ENCODE results near the gene RALGDS.
"Not testable (repeated sequence)": the region's sequence is repeated elsewhere in the genome, so short reads cannot be mapped to it uniquely, and the experiment has no call there.

The RALGDS gene

GRCh38 chr9:133121198-133121914, at the start of gene RALGDS:
Gene RALGDS (minus strand): TSS chr9:133121240. CDS start chr9:133121154, 86 bp downstream.
- in situ Hi-C loops (cut with MboI; ENCODE audit: low sequenced_read_pairs): no loop called here

- in situ Hi-C loops (cut with MboI; ENCODE audit: low sequenced_read_pairs): no loop called here
Measured at GRCh38 chr9:133170716-133171115, 49.7 kb upstream of the RALGDS start.

GRCh38 chr9:133169687-133170086, 48.6 kb upstream of the RALGDS start:
- in situ Hi-C loops (cut with MboI; ENCODE audit: low sequenced_read_pairs): not testable (repeated sequence)

GRCh38 chr9:133169102-133169501, 48.1 kb upstream of the RALGDS start:
- in situ Hi-C loops (cut with MboI; ENCODE audit: low sequenced_read_pairs): no loop called here

GRCh38 chr9:133168432-133168831, 47.4 kb upstream of the RALGDS start:
- in situ Hi-C loops (cut with MboI; ENCODE audit: low sequenced_read_pairs): no loop called here

- in situ Hi-C loops (cut with MboI; ENCODE audit: low sequenced_read_pairs): no loop called here
Measured at GRCh38 chr9:133167769-133168168, 46.7 kb upstream of the RALGDS start.

- in situ Hi-C loops (cut with MboI; ENCODE audit: low sequenced_read_pairs): no loop called here
Measured at GRCh38 chr9:133167096-133167730, 46.2 kb upstream of the RALGDS start.

- in situ Hi-C loops (cut with MboI; ENCODE audit: low sequenced_read_pairs): no loop called here
Measured at GRCh38 chr9:133166392-133166791, 45.4 kb upstream of the RALGDS start.

GRCh38 chr9:133165452-133165730, 44.4 kb upstream of the RALGDS start:
- in situ Hi-C loops (cut with MboI; ENCODE audit: low sequenced_read_pairs): no loop called here

- in situ Hi-C loops (cut with MboI; ENCODE audit: low sequenced_read_pairs): no loop called here
Measured at GRCh38 chr9:133164191-133164590, 43.2 kb upstream of the RALGDS start.

GRCh38 chr9:133163504-133164172, 42.6 kb upstream of the RALGDS start, which contains the start of gene GBGT1:
Gene GBGT1 (minus strand): TSS chr9:133163914. CDS start chr9:133162412, 1,502 bp downstream.
- in situ Hi-C loops (cut with MboI; ENCODE audit: low sequenced_read_pairs): no loop called here

- in situ Hi-C loops (cut with MboI; ENCODE audit: low sequenced_read_pairs): no loop called here
Measured at GRCh38 chr9:133162861-133163503, 41.9 kb upstream of the RALGDS start.

- in situ Hi-C loops (cut with MboI; ENCODE audit: low sequenced_read_pairs): no loop called here
Measured at GRCh38 chr9:133161547-133161950, 40.5 kb upstream of the RALGDS start.

- in situ Hi-C loops (cut with MboI; ENCODE audit: low sequenced_read_pairs): no loop called here
Measured at GRCh38 chr9:133160742-133161546, 39.9 kb upstream of the RALGDS start.

- in situ Hi-C loops (cut with MboI; ENCODE audit: low sequenced_read_pairs): no loop called here
Measured at GRCh38 chr9:133158695-133159094, 37.7 kb upstream of the RALGDS start.

- in situ Hi-C loops (cut with MboI; ENCODE audit: low sequenced_read_pairs): no loop called here
Measured at GRCh38 chr9:133155156-133155555, 34.1 kb upstream of the RALGDS start.

GRCh38 chr9:133154097-133154989, 33.3 kb upstream of the RALGDS start:
- in situ Hi-C loops (cut with MboI; ENCODE audit: low sequenced_read_pairs): no loop called here

- in situ Hi-C loops (cut with MboI; ENCODE audit: low sequenced_read_pairs): no loop called here
Measured at GRCh38 chr9:133153227-133154096, 32.4 kb upstream of the RALGDS start.
